ENCODE data around the gene SCNN1A. TPM values are rescaled to one million over a fixed set of nuclear protein-coding genes. Genes with fewer than 3 reads are reported as not detected.
"Not testable (repeated sequence)": the region's sequence is repeated elsewhere in the genome, so short reads cannot be mapped to it uniquely, and the experiment has no call there.

SCNN1A gene
- total and polyA plus RNA-seq, 4 experiments from 2014 or later: 0.24 to 1.3 (median 0.60) TPM

- Mint-ChIP-seq H3K4me1 (peaks cover 32 to 53% (median 42%) of the 10 kb centered on the region in 4 donors), H3K27ac (peak overlapping the region in 5 of 7 donors; percentile 77 to 91 (median 86)), H3K36me3 (peaks cover 0 to 8% of the 10 kb centered on the region in 2 donors), H3K9me3 (no peaks in the 10 kb centered on the region), H3K27me3 (no peaks in the 10 kb centered on the region), H3K4me3 (peak overlapping the region in 5 of 8 donors; percentile 25 to 84 (median 71))
- H3K4me3 ChIP-seq (ENCODE audit: low read length in 2 of 2): no peak overlapping the region
- intact Hi-C loops (cut with micrococcal nuclease): no loop called here
- ChIA-PET POLR2A (ENCODE audit: partially characterized antibody) (interaction anchor here (0.8 to 15.2 kb wide), 12 partner anchors 10 to 189 kb away, joined by 3 to 250 read pairs (median 4); partner anchors contain the start of gene LTBR), CTCF (ENCODE audit: partially characterized antibody) (interaction anchor here (0.8 to 9.7 kb wide), 7 partner anchors 11 to 119 kb away, joined by 3 to 155 read pairs (median 5); no protein-coding TSS in a partner anchor)
- no peaks in the 10 kb centered on the region for H3K27me3 ChIP-seq (ENCODE audit: insufficient read depth, low read length)
- no peaks in the 10 kb centered on the region for H3K36me3 ChIP-seq (ENCODE audit: insufficient read depth, low read length)
- no peak overlapping the region for H3K27ac ChIP-seq (ENCODE audit: low read depth, low read length)
- peaks cover 48% of the 10 kb centered on the region for H3K4me1 ChIP-seq (ENCODE audit: insufficient read depth, low read length)
- DNase-seq: no peak
- no peaks in the 10 kb centered on the region for H3K9me3 ChIP-seq (ENCODE audit: control insufficient read depth in 1 of 2, low read length in 2 of 2)
Measured at GRCh38 chr12:6346235-6346832, 29.0 kb downstream of the SCNN1A start.

GRCh38 chr12:6345319-6346091, 29.9 kb downstream of the SCNN1A start:
- CTCF ChIA-PET (ENCODE audit: partially characterized antibody): interaction anchor here (0.6 to 9.7 kb wide), 9 partner anchors 10 to 213 kb away, joined by 3 to 155 read pairs (median 4); no protein-coding TSS in a partner anchor
- H3K27me3 Mint-ChIP-seq: no peaks in the 10 kb centered on the region
- Histone ChIP-seq H3K36me3 (ENCODE audit: insufficient read depth, low read length) (no peaks in the 10 kb centered on the region), H3K27ac (ENCODE audit: low read depth, low read length) (no peak overlapping the region), H3K9me3 (ENCODE audit: control insufficient read depth in 1 of 2, low read length in 2 of 2) (no peaks in the 10 kb centered on the region), H3K4me1 (ENCODE audit: insufficient read depth, low read length) (peaks cover 48% of the 10 kb centered on the region), H3K4me3 (ENCODE audit: low read length in 2 of 2) (no peak overlapping the region), H3K27me3 (ENCODE audit: insufficient read depth, low read length) (no peaks in the 10 kb centered on the region)
- peak in 2 of 5 donors; percentile 21 to 84 for DNase-seq
- H3K4me1 Mint-ChIP-seq: peaks cover 32 to 53% (median 42%) of the 10 kb centered on the region in 4 donors
- peak overlapping the region; percentile 54 to 91 (median 85) for H3K27ac Mint-ChIP-seq
- H3K4me3 Mint-ChIP-seq: peak overlapping the region in 7 of 8 donors; percentile 25 to 84 (median 67)
- H3K36me3 Mint-ChIP-seq: peaks cover 0 to 11% of the 10 kb centered on the region in 2 donors
- intact Hi-C loops (cut with micrococcal nuclease): no loop called here
- H3K9me3 Mint-ChIP-seq: no peaks in the 10 kb centered on the region
- POLR2A ChIA-PET (ENCODE audit: partially characterized antibody): interaction anchor here (0.8 to 15.2 kb wide), 15 partner anchors 9 to 190 kb away, joined by 3 to 250 read pairs (median 4); partner anchors contain the start of genes LTBR and VAMP1

GRCh38 chr12:6344101-6344660, 31.2 kb downstream of the SCNN1A start:
- H3K27ac ChIP-seq (ENCODE audit: low read depth, low read length); intact Hi-C loops (cut with micrococcal nuclease); H3K27me3 Mint-ChIP-seq; H3K9me3 ChIP-seq (ENCODE audit: control insufficient read depth in 1 of 2, low read length in 2 of 2); H3K4me3 ChIP-seq (ENCODE audit: low read length in 2 of 2); H3K36me3 ChIP-seq (ENCODE audit: insufficient read depth, low read length); DNase-seq; H3K27me3 ChIP-seq (ENCODE audit: insufficient read depth, low read length); H3K9me3 Mint-ChIP-seq: not testable (repeated sequence)
- CTCF ChIA-PET (ENCODE audit: partially characterized antibody): interaction anchor here (0.9 to 9.7 kb wide), 10 partner anchors 9 to 121 kb away, joined by 3 to 155 read pairs (median 4); no protein-coding TSS in a partner anchor
- H3K4me1 ChIP-seq (ENCODE audit: insufficient read depth, low read length): peaks cover 58% of the 10 kb centered on the region
- Mint-ChIP-seq H3K27ac (peak overlapping the region in 1 of 7 donors; percentile 86), H3K4me1 (peaks cover 32 to 53% (median 42%) of the 10 kb centered on the region in 4 donors), H3K36me3 (peaks cover 0 to 11% of the 10 kb centered on the region in 2 donors), H3K4me3 (peak overlapping the region in 1 of 8 donors; percentile 21)
- POLR2A ChIA-PET (ENCODE audit: partially characterized antibody): interaction anchor here (1.6 to 15.2 kb wide), 3 partner anchors 14 to 21 kb away, joined by 4 to 250 read pairs (median 6); no protein-coding TSS in a partner anchor

- Histone ChIP-seq H3K27ac (ENCODE audit: low read depth, low read length) (peak overlapping the region; percentile 92), H3K9me3 (ENCODE audit: control insufficient read depth in 1 of 2, low read length in 2 of 2) (no peaks in the 10 kb centered on the region), H3K27me3 (ENCODE audit: insufficient read depth, low read length) (no peaks in the 10 kb centered on the region), H3K4me3 (ENCODE audit: low read length in 2 of 2) (no peak overlapping the region), H3K4me1 (ENCODE audit: insufficient read depth, low read length) (peaks cover 64% of the 10 kb centered on the region), H3K36me3 (ENCODE audit: insufficient read depth, low read length) (no peaks in the 10 kb centered on the region)
- Mint-ChIP-seq H3K4me1 (peaks cover 32 to 51% (median 41%) of the 10 kb centered on the region in 4 donors), H3K36me3 (peaks cover 0 to 11% of the 10 kb centered on the region in 2 donors), H3K27ac (peak overlapping the region in 3 of 7 donors; percentile 86 to 97 (median 87)), H3K27me3 (no peaks in the 10 kb centered on the region), H3K9me3 (no peaks in the 10 kb centered on the region), H3K4me3 (peak overlapping the region in 2 of 8 donors; percentile 46 to 48)
- POLR2A ChIA-PET (ENCODE audit: partially characterized antibody): interaction anchor here (1.6 to 15.2 kb wide), 2 partner anchors 14 to 22 kb away, joined by 4 to 250 read pairs; no protein-coding TSS in a partner anchor
- CTCF ChIA-PET (ENCODE audit: partially characterized antibody): interaction anchor here (0.9 to 9.7 kb wide), 10 partner anchors 8 to 122 kb away, joined by 3 to 155 read pairs (median 4); no protein-coding TSS in a partner anchor
- intact Hi-C loops (cut with micrococcal nuclease): no loop called here
- no peak for DNase-seq
Measured at GRCh38 chr12:6343518-6343917, 31.8 kb downstream of the SCNN1A start.

- Histone ChIP-seq H3K27me3 (ENCODE audit: insufficient read depth, low read length) (no peaks in the 10 kb centered on the region), H3K4me3 (ENCODE audit: low read length in 2 of 2) (peak overlapping the region; percentile 87 to 97), H3K4me1 (ENCODE audit: insufficient read depth, low read length) (peaks cover 70% of the 10 kb centered on the region), H3K9me3 (ENCODE audit: control insufficient read depth in 1 of 2, low read length in 2 of 2) (no peaks in the 10 kb centered on the region), H3K27ac (ENCODE audit: low read depth, low read length) (peak overlapping the region; percentile 92), H3K36me3 (ENCODE audit: insufficient read depth, low read length) (no peaks in the 10 kb centered on the region)
- ChIA-PET POLR2A (ENCODE audit: partially characterized antibody) (interaction anchor here (0.8 to 15.2 kb wide), 8 partner anchors 15 to 193 kb away, joined by 3 to 250 read pairs (median 5); partner anchors contain the start of gene VAMP1), CTCF (ENCODE audit: partially characterized antibody) (interaction anchor here (1.0 to 9.7 kb wide), 5 partner anchors 10 to 129 kb away, joined by 3 to 155 read pairs (median 4); no protein-coding TSS in a partner anchor)
- H3K27ac Mint-ChIP-seq: peak overlapping the region in 2 of 7 donors; percentile 87 to 97
- no peak for DNase-seq
- no peaks in the 10 kb centered on the region for H3K9me3 Mint-ChIP-seq
- intact Hi-C loops (cut with micrococcal nuclease): no loop called here
- H3K27me3 Mint-ChIP-seq: no peaks in the 10 kb centered on the region
- no peak overlapping the region for H3K4me3 Mint-ChIP-seq
- peaks cover 32 to 47% (median 40%) of the 10 kb centered on the region in 4 donors for H3K4me1 Mint-ChIP-seq
- peaks cover 0 to 11% of the 10 kb centered on the region in 2 donors for H3K36me3 Mint-ChIP-seq
Measured at GRCh38 chr12:6342140-6342889, 33.0 kb downstream of the SCNN1A start.

- peak within 1 kb of the TSS; percentile 87 to 97 for H3K4me3 ChIP-seq (ENCODE audit: low read length in 2 of 2)
- H3K9me3 Mint-ChIP-seq: no peaks in the 10 kb centered on the region
- intact Hi-C loops (cut with micrococcal nuclease): no loop called here
Measured at GRCh38 chr12:6341417-6342139, 33.8 kb downstream of the SCNN1A start, which contains the start of gene TNFRSF1A. TNFRSF1A (minus strand) TSS chr12:6342076; CDS start chr12:6341814, 262 bp downstream.

More at GRCh38 chr12:6341417-6342139, 33.8 kb downstream of the SCNN1A start, which contains the start of gene TNFRSF1A:
- H3K27me3 Mint-ChIP-seq: no peaks in the 10 kb centered on the region
- H3K27ac Mint-ChIP-seq: peak within 1 kb of the TSS in 2 of 7 donors; percentile 87 to 97
- Histone ChIP-seq H3K9me3 (ENCODE audit: control insufficient read depth in 1 of 2, low read length in 2 of 2) (no peaks in the 10 kb centered on the region), H3K27me3 (ENCODE audit: insufficient read depth, low read length) (no peaks in the 10 kb centered on the region), H3K27ac (ENCODE audit: low read depth, low read length) (peak within 1 kb of the TSS; percentile 92), H3K4me1 (ENCODE audit: insufficient read depth, low read length) (peaks cover 74% of the 10 kb centered on the region), H3K36me3 (ENCODE audit: insufficient read depth, low read length) (no peaks in the 10 kb centered on the region)
- peaks cover 0 to 11% of the 10 kb centered on the region in 2 donors for H3K36me3 Mint-ChIP-seq
- peaks cover 28 to 40% (median 35%) of the 10 kb centered on the region in 4 donors for H3K4me1 Mint-ChIP-seq
- no peak within 1 kb of the TSS for H3K4me3 Mint-ChIP-seq
- POLR2A ChIA-PET (ENCODE audit: partially characterized antibody): interaction anchor here (0.8 to 15.2 kb wide), 13 partner anchors 9 to 194 kb away, joined by 3 to 250 read pairs (median 6); partner anchors contain the start of genes TAPBPL and VAMP1
- CTCF ChIA-PET (ENCODE audit: partially characterized antibody): interaction anchor here (1.0 to 9.7 kb wide), 6 partner anchors 11 to 130 kb away, joined by 3 to 155 read pairs (median 5); no protein-coding TSS in a partner anchor
- peak; percentile 44 to 66 (median 56) for DNase-seq
